NCI-H748 (cell line): ENCODE measurements around the gene ANKRD27.
"Not testable (repeated sequence)": the region's sequence is repeated elsewhere in the genome, so short reads cannot be mapped to it uniquely, and the experiment has no call there.

Experiments
- DNase-seq: peaks from one replicate; lab custom pipeline; 2025; ENCODE audit not compliant: unreplicated experiment; lab: John Stamatoyannopoulos, UW

The ANKRD27 gene

DNA sequence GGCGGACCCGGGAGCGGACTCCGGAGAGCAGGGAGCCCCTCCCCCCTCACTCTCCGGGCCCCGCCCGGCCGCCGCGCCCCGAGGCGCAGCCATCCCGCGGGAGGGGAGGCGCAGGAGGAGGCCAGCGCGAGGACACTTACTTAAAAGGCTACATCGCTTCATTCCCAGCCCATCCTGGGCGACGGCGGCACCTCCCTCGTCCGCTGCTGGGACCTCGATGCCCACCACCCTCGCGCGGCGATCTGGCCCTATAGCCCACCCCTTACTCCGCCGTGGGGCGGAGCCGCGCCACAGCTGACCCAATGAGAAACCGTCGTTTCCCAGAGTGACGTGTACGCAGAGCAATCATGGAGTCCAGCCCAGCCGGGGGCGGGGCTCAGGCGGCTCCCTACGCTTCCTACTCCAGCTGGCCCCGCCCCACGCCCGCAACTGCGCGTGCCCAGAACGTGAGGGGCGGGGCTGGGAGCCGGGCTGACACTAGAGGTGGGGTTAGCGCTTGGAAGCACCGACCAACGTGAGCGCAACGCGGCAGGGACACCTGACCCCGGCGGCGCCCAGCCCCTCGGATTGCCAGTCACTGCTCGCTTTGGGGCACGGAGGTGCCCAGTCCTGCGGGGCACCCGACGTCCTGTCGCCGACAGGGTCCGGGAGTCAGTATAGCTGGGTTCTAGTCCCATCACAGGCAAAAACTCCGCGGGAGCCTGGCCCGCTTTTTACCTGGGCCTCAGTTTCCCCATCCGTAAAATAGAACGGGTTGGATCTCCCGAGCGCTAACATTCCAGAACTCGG lies at the start of gene ANKRD27:
Gene ANKRD27, minus strand, starts transcription at position 250 of the 789 bp plus-strand sequence. CDS start 16,165 bp downstream, outside the sequence.
- DNase-seq = peak; percentile 99

- DNase-seq = no peak
Observed at GRCh38 chr19:32720936-32721250, 45.9 kb upstream of the ANKRD27 start.

DNA sequence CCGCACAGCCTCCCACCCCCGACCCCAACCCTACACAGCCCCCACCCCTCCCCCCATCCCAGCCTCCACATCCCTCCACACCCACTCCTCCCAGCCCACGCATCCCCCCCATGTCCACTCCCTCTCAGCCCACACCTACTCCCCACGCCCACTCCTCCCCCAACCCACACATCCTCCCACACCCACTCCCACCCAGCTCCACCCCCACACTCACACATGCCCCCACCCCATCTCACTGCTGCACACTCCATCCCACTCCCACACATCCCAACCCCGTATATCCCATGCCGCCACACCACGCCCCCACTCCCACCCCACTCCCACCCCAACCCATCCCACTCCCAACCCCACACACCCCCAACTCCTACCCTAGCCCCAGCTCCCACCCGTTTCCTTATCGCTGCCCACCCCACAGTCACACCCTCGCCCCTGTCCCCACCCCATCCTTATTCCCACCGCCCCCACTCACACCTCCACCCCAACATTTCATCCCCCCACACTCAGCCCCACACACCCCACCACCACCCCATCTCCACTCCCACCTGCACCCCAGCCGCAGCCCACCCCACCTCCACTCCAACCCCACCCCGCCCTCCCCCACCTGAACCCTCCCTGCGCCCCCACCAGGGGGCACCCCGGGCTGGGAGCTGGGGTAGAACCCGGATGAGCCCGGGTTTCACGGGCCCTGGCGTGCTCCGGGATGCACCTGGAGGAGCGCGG lies 45.4 kb upstream of the ANKRD27 start:
- DNase-seq = no peak

DNA sequence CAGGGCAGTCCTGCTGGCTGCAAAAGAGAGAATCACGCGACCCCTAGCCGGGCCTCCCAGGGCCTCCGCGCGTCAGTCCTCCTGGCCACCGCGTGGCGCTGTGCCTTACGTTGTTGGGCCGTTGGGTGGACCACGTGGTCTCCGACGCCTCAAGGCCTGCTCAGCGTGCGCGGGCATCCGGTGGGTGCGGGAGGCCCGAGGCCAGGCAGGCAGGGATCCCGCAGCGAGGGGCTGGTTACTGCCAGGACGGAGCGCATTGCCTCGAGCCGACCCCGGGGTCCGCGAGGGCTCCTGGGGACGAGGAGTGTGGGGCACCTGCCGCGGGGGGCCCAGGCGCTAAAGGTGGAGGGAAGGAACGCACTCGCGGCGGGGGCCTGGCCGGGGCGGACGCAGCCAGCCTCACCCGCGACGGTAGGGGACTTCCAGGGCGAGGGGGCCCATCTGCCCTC lies 44.7 kb upstream of the ANKRD27 start, which contains the start of gene TDRD12:
Gene TDRD12, plus strand, starts transcription at position 157 of the 449 bp plus-strand sequence. CDS start 306 bp downstream, outside the sequence.
- no peak for DNase-seq

DNA sequence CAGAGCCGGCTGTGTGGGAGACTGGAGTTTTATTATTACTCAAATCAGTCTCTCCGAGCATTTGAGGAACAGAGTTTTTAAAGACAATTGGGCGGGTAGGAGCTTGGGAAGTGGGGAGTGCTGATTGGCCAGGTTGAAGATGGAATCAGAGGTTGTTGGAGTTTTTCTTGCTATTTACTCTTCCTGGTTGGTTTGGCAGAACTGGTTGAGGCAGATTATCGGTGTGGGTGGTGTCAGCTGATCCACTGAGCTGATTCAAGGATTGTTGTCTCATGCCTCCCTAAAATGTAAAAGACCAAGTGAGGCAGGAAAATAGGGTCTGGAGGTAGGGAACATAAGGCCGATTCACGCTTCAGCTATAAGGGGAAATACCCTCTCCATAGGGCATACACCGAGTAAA lies 43.3 kb upstream of the ANKRD27 start:
- no peak for DNase-seq

GRCh38 chr19:32717496-32717895 lies 42.5 kb upstream of the ANKRD27 start:
- DNase-seq = no peak

DNA sequence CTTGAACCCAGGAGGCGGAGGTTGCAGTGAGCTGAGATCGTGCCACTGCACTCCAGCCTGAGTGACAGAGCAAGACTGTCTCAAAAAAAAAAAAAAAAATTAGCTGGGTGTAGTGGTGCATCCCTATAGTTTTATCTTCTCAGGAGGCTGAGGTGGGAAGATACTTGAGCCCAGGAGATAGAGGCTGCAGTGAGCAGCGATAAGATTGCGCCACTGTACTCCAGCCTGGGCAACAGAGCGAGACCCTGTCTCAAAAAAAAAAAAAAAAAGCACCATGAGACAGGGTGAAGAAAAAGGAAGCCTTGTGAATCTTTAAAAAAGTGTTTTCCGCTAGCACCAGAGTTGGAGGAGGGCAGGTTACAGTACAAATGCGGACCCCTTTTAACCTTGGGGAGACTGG lies 41.2 kb upstream of the ANKRD27 start:
- not testable (repeated sequence) for DNase-seq

DNA sequence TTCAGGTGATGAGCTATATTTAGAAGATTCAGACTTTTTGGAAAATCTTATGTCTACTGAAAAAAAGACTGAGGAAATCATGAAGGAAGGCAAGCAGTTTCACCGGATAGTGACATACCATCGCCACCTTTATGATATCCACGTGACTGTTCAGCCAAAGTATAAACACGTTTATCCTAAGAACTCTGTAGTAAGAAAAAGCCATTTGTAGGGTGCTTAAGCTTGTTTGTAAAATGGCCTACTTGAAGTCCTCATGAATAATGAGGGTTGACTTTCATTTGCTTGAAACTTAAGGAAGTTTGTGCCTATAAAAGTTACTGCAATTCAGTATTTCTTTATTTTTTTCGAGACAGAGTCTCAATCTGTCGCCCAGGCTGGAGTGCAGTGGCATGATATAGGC lies 36.8 kb upstream of the ANKRD27 start:
- DNase-seq = no peak

- no peak for DNase-seq
Observed at GRCh38 chr19:32709032-32709431, 34.1 kb upstream of the ANKRD27 start.

GRCh38 chr19:32708457-32708856 lies 33.5 kb upstream of the ANKRD27 start:
- DNase-seq = no peak

GRCh38 chr19:32704006-32704405 lies 29.0 kb upstream of the ANKRD27 start:
- not testable (repeated sequence) for DNase-seq

- peak; percentile 89 for DNase-seq
Observed at GRCh38 chr19:32702010-32702409, 27.0 kb upstream of the ANKRD27 start.

DNA sequence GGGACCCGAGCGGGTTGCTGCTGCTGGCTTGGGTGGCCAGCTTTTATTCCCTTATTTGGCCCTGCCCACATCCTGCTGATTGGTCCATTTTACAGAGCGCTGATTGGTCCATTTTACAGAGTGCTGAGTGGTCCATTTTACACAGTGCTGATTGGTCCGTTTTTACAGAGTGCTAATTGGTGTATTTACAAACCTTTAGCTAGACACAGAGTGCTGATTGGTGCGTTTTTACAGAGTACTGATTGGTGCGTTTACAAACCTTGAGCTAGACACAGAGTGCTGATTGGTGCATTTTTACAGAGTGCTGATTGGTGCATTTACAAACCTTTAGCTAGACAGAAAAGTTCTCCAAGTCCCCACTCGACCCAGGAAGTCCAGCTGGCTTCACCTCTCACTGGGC lies 25.1 kb upstream of the ANKRD27 start:
- not testable (repeated sequence) for DNase-seq

- DNase-seq = not testable (repeated sequence)
Observed at GRCh38 chr19:32696771-32697170, 21.8 kb upstream of the ANKRD27 start.

GRCh38 chr19:32695506-32695905 lies 20.5 kb upstream of the ANKRD27 start:
- DNase-seq = not testable (repeated sequence)

- not testable (repeated sequence) for DNase-seq
Observed at GRCh38 chr19:32694851-32695250, 19.9 kb upstream of the ANKRD27 start.

- peak; percentile 29 for DNase-seq
Observed at GRCh38 chr19:32694316-32694715, 19.3 kb upstream of the ANKRD27 start.

DNA sequence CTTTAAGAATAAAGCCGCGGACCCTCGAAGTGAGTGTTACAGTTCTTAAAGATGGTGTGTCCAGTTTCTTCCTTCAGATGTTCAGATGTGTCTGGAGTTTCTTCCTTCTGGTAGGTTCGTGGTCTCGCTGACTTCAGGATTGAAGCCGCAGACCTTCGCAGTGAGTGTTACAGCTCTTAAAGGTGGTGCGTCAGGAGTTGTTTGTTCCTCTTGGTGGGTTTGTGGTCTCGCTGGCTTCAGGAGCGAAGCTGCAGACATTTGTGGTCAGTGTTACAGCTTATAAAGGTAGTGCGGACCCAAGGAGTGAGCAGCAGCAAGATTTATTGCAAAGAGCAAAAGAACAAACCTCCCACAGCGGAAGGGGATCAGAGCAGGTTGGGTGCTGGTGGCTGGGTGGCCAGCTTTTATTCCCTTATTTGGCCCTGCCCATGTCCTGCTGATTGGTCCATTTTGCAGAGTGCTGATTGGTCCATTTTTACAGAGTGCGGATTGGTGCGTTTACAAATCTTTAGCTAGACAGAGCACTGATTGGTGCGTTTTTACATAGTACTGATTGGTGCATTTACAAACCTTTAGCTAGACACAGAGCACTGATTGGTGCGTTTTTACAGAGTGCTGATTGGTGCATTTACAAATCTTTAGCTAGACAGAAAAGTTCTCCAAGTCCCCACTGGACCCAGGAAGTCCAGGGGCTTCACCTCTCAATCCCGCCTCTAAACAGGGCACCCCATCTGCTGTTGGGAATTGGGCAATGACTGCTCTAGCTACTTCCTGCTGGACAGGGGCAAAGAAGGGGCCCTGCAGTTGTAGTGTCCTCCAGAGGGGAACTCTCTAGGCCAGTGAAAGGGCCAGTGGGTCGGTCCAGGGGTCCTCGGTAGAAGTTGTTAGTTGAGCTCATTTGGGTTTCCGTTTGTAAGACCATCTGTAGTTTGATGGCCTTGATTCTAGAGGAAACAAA lies 18.4 kb upstream of the ANKRD27 start:
- DNase-seq = not testable (repeated sequence)

DNA sequence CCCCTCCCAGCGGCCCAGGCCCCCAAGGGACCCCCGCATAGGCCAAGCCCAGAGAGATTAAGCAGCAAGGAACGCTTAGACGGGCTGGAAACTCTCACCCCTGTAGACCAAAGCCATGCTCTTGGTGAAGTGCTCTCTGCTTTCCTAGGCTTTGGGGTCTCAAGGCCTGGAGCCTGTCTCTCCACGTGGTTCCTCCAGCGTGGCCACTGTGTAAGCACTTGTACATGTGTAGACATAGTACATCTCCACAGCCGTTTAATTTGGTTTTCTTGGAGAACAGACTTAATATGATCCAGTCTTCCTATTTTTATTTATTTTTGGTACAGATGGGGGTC lies 17.7 kb upstream of the ANKRD27 start:
- DNase-seq = no peak

- DNase-seq = peak; percentile 79
Observed at GRCh38 chr19:32691952-32692726, 17.2 kb upstream of the ANKRD27 start.
